Muscle layer of duodenum (tissue), 2 donors: Measurements from ENCODE around the gene MAGI3.
"Not testable (repeated sequence)": the region's sequence is repeated elsewhere in the genome, so short reads cannot be mapped to it uniquely, and the experiment has no call there.

ENCODE experiments used
- H3K27ac ChIP-seq: one replicate; pipeline ENCODE4 v1.7.0; 2013; ENCODE audit warnings: mild to moderate bottlenecking, low read length
- H3K27me3 ChIP-seq: one replicate; pipeline ENCODE4 v1.7.0; 2013; ENCODE audit warnings: low read depth, mild to moderate bottlenecking, control low read depth, low read length
- H3K36me3 ChIP-seq, 2 donors: one replicate each; pipeline ENCODE4 v1.7.0; 2013; ENCODE audit warnings: low read length in 2 of 2, control low read depth in 1 of 2, mild to moderate bottlenecking in 1 of 2; ENCODE audit not compliant: insufficient read depth in 2 of 2, control insufficient read depth in 1 of 2
- H3K4me1 ChIP-seq, 2 donors: one replicate each; pipeline ENCODE4 v1.7.0; 2013; ENCODE audit warnings: low read length in 2 of 2, mild to moderate bottlenecking in 2 of 2, control low read depth in 1 of 2, moderate library complexity in 1 of 2; ENCODE audit not compliant: insufficient read depth in 2 of 2, control insufficient read depth in 1 of 2
- H3K4me3 ChIP-seq, 2 donors: one replicate each; pipeline ENCODE4 v1.7.0; 2013; ENCODE audit warnings: low read length in 2 of 2, low read depth in 1 of 2, mild to moderate bottlenecking in 1 of 2
- H3K9me3 ChIP-seq, 2 donors: one replicate each; pipeline ENCODE4 v1.7.0; 2013; ENCODE audit warnings: low read length in 2 of 2, control low read depth in 1 of 2, mild to moderate bottlenecking in 1 of 2; ENCODE audit not compliant: control insufficient read depth in 1 of 2
- donor health status: healthy.

MAGI3 gene

GRCh38 chr1:113490384-113490783, 100.1 kb downstream of the MAGI3 start:
- Histone ChIP-seq H3K9me3 (peaks cover 0 to 9% of the 10 kb centered on the region in 2 donors), H3K4me1 (no peaks in the 10 kb centered on the region), H3K27me3 (no peaks in the 10 kb centered on the region), H3K4me3 (no peak overlapping the region), H3K36me3 (no peaks in the 10 kb centered on the region), H3K27ac (no peak overlapping the region)

DNA sequence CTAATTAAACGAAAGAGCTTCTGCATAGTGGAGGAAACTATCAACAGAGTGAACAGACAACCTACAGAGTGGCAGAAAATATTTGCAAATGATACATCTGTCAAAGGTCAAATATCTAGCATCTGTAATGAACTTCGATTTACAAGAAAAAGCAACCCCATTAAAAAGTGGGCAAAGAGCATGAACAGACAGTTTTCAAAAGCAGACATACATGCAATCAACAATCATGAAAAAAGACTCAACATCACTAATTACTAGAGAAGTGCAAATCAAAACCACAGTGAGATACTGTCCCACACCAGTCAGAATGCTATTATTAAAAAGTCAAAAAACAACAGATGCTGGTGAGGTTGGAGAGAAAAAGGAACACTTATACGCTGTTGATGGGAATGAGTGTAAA, 103.2 kb downstream of the MAGI3 start:
- Histone ChIP-seq H3K4me1 (no peaks in the 10 kb centered on the region), H3K9me3 (peaks cover 0 to 2% of the 10 kb centered on the region in 2 donors), H3K27me3 (no peaks in the 10 kb centered on the region), H3K27ac (no peak overlapping the region), H3K4me3 (no peak overlapping the region), H3K36me3 (no peaks in the 10 kb centered on the region)

DNA sequence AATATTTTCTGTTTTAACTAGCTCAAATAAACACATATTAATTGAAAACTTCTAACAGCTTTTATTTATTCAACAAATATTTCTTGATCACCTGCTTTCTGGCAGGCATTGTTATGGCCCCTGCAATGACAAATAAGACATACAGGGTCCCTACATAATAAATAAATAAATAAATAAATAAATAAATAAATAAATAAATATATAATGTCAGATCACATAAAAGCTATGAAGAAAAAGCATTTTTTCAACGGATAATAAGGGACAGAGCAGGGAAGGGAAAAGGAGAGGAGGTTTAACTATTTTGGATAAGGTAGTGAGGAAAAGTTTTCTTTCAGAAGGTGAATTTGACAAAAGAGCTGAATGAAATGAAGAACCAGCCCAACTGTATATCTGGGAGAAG, 115.0 kb downstream of the MAGI3 start:
- no peaks in the 10 kb centered on the region for H3K36me3 ChIP-seq
- peaks cover 0 to under 1% of the 10 kb centered on the region in 2 donors for H3K9me3 ChIP-seq
- no peak overlapping the region for H3K4me3 ChIP-seq
- H3K4me1 ChIP-seq = no peaks in the 10 kb centered on the region
- no peak overlapping the region for H3K27ac ChIP-seq
- H3K27me3 ChIP-seq = no peaks in the 10 kb centered on the region

DNA sequence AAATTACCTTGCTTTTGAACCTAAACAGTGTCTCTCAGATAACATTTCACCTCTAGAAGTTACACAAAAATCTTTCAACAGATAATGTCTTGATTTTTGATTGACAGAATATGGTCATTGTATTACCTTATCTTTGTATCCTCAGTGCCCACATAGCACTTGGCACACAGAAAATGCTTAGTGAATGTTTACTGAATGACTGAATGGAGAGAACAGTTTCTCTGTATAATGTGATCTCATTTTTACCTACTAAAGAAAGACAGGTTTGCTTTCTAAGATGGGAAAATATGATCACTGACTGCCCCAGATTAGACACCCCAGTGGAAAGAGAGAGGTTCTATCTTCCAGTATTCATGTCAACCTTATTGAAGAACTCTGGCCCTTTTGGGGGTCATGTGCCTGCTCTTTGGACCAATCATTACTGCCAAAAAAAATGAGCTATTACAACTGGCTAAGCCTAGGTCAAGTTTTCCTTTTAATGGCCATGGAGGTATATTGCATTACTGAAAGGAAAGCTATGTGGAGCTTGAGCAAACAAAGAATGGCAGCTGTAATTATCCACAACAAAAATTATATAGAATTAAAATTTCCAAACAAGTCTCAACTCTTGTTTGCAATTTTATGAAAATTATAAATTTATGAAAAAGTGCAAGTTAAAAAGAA, 117.4 kb downstream of the MAGI3 start:
- H3K9me3 ChIP-seq = peaks cover 10 to 16% of the 10 kb centered on the region in 2 donors
- no peaks in the 10 kb centered on the region for H3K4me1 ChIP-seq
- no peak overlapping the region for H3K27ac ChIP-seq
- H3K27me3 ChIP-seq = no peaks in the 10 kb centered on the region
- H3K4me3 ChIP-seq = no peak overlapping the region
- H3K36me3 ChIP-seq = no peaks in the 10 kb centered on the region

GRCh38 chr1:113508364-113509164, 118.2 kb downstream of the MAGI3 start:
- Histone ChIP-seq H3K27ac (no peak overlapping the region), H3K4me1 (no peaks in the 10 kb centered on the region), H3K9me3 (peaks cover 10 to 16% of the 10 kb centered on the region in 2 donors)

GRCh38 chr1:113509766-113510165, 119.5 kb downstream of the MAGI3 start:
- H3K27ac ChIP-seq, H3K4me3 ChIP-seq, H3K27me3 ChIP-seq, H3K4me1 ChIP-seq, H3K36me3 ChIP-seq: not testable (repeated sequence)
- H3K9me3 ChIP-seq = peaks cover 10 to 16% of the 10 kb centered on the region in 2 donors

More at GRCh38 chr1:113508364-113509164, 118.2 kb downstream of the MAGI3 start:
- Histone ChIP-seq H3K27me3 (no peaks in the 10 kb centered on the region), H3K4me3 (no peak overlapping the region), H3K36me3 (no peaks in the 10 kb centered on the region)

- no peaks in the 10 kb centered on the region for H3K27me3 ChIP-seq
- H3K27ac ChIP-seq = no peak overlapping the region
- peaks cover 10 to 16% of the 10 kb centered on the region in 2 donors for H3K9me3 ChIP-seq
- H3K4me3 ChIP-seq = no peak overlapping the region
- H3K4me1 ChIP-seq = no peaks in the 10 kb centered on the region
- H3K36me3 ChIP-seq = no peaks in the 10 kb centered on the region
Observed at GRCh38 chr1:113511269-113511668, 121.0 kb downstream of the MAGI3 start.

DNA sequence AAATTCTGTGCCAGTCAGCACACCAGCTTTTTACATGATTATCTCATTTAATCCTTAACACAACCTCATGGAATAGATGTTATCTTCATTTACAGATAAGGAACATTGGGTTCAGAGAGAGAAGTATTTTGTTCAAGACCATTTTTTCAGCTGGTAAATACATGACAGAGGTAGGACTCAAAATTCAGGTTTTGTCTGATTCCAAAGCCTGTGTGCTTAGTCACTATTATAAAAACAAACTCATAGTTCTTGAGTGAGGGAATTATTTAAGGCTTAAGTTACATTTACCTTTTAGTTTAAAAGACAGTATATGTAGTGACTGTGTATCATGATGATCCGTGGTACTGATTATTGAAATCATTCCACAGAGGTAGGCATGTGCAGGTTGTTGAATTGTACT, 125.2 kb downstream of the MAGI3 start:
- H3K36me3 ChIP-seq = no peaks in the 10 kb centered on the region
- H3K4me3 ChIP-seq = no peak overlapping the region
- H3K27ac ChIP-seq = no peak overlapping the region
- peaks cover 10 to 14% of the 10 kb centered on the region in 2 donors for H3K9me3 ChIP-seq
- no peaks in the 10 kb centered on the region for H3K27me3 ChIP-seq
- H3K4me1 ChIP-seq = no peaks in the 10 kb centered on the region

GRCh38 chr1:113517346-113517745, 127.0 kb downstream of the MAGI3 start:
- no peaks in the 10 kb centered on the region for H3K27me3 ChIP-seq
- H3K36me3 ChIP-seq = no peaks in the 10 kb centered on the region
- H3K27ac ChIP-seq = no peak overlapping the region
- H3K4me1 ChIP-seq = no peaks in the 10 kb centered on the region
- H3K9me3 ChIP-seq = peaks cover 0 to under 1% of the 10 kb centered on the region in 2 donors
- no peak overlapping the region for H3K4me3 ChIP-seq

DNA sequence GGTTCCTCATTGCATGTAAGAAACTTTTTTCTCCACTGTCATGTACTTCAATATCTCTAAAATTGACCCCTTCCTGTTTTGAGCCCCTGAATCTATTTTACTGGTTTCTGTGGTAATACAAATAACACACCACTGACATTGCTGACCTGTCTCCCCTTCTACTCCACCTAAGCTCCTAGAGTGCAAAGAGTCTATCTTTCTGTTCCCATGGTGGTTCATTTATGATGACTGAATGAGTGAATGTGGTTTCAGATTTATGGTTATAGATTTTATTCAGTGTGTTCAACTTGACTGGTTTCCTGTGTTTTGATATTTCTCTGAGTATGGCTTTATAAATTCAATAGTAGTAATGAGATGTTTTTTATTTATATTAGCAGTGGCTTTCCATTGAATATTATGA, 127.7 kb downstream of the MAGI3 start:
- H3K27ac ChIP-seq = no peak overlapping the region
- no peaks in the 10 kb centered on the region for H3K9me3 ChIP-seq
- no peak overlapping the region for H3K4me3 ChIP-seq
- no peaks in the 10 kb centered on the region for H3K4me1 ChIP-seq
- H3K36me3 ChIP-seq = no peaks in the 10 kb centered on the region
- no peaks in the 10 kb centered on the region for H3K27me3 ChIP-seq

DNA sequence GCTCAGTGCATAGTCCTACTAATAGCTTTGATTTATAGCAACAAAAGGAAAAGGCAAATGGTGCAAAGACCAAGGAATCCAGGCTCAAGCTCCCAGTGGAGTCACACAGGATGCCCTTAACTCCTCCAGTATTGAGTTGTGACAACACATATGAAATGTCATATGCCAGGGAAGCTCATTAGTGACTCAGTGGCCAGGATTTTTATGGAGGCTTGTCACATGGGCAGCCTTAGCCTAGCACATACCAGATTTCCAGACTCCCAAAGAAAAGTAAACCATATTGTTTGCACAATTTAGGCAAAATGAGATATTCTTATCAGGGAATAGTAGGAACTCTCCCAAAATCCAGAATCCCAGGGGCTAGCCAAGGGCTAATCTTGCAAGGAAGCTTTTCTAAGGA, 129.2 kb downstream of the MAGI3 start:
- no peaks in the 10 kb centered on the region for H3K9me3 ChIP-seq
- no peak overlapping the region for H3K27ac ChIP-seq
- H3K27me3 ChIP-seq = no peaks in the 10 kb centered on the region
- no peaks in the 10 kb centered on the region for H3K4me1 ChIP-seq
- no peaks in the 10 kb centered on the region for H3K36me3 ChIP-seq
- no peak overlapping the region for H3K4me3 ChIP-seq
